ENCODE results near the gene AUH.

AUH gene

GRCh38 chr9:91166796-91167366, 194.8 kb downstream of the AUH start:
- no peak for DNase-seq (ENCODE audit: low read depth)

- no peak for DNase-seq (ENCODE audit: low read depth)
These were observed 196.8 kb downstream of the AUH start for GRCh38 chr9:91164724-91165520.

All from T follicular helper cell (primary cell).